ENCODE data around the gene BAHD1.

BAHD1 gene

DNA sequence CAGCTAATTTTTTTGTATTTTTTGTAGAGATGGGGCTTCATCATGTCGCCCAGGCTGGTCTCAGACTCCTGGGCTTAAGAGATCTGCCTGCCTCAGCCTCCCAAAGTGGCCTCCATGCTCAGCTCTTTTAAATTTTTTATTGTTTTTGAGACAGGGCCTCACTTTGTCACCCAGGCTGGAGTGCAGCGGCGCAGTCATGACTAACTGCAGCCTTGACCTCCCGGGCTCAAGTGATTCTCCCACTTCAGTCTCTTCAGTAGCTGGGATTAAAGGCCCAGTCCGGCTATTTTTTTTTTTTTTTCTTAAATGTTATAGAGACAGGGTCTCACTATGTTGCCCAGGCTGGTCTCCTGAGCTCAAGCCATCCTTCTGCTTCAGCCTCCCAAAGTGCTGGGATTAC, 15.1 kb upstream of the BAHD1 start:
- no peak for DNase-seq

DNA sequence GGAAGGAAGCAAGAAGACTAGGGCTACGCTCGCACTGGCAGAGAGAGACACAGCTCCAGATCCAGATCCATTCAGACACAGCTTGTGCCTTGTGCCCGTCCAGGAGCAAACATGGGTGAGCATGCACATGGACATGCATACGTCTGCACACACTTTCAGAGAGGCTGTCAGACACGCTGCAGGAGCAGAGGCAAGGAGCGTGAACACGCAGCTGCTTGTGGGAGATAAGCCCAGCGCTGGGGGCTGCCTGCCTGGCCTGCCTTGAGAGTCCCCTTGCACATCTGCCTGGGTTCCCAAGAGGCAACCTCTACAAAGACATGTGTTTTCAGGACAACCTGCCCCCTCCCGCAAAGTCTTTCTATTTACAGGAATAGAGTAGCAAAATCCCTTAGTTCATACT, 13.6 kb upstream of the BAHD1 start:
- DNase-seq, result no peak

DNA sequence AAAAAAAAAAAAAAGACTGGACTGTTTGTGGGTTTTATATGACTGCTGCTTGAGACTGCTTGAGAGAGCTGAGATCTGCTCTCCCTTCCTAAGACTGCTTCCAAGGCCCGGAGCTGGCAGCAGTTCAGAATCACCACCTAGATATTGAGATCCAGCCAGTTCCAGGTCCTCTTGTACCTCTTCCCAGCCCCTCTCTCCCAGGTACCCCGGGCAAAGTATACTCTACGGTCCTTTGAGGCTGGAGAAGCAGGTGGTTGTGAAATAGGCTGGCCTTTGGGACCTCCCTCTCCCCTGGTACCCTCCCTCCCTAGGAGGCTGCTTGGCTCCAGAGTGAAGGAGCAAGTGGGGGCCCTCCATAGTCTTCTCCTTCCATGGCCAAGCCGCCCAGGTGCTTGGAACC, 12.6 kb upstream of the BAHD1 start:
- no peak for DNase-seq

DNA sequence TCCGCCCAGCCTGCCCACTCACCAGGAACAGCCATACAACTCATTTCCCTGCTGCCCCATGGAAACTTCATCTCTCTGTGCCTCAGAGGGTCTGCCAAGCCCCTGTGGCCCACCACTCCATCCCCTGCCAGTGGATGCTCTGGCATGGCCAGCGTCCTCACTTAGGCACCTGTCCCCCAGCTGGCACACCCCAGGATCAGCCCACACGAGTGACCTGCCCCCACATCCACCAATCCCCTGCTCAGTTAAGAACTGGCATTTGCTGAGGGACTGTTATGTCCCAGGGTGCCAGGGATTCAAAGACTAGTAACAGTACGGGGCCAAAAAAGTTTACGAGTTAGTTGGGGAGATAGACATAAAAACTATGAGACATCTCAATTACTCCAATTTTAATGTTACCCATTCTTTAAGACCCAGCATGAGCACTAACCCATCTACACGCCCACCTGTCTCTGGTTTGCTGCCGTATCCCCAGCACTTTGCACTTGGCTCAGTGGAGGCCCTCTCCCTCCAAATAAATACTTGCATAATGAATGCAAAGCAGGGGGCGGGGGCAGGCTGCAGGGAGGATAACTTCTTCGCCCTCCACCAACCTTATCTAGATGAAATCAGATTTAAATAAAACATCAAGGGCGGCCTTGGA, 11.6 kb upstream of the BAHD1 start:
- DNase-seq, result no peak

DNA sequence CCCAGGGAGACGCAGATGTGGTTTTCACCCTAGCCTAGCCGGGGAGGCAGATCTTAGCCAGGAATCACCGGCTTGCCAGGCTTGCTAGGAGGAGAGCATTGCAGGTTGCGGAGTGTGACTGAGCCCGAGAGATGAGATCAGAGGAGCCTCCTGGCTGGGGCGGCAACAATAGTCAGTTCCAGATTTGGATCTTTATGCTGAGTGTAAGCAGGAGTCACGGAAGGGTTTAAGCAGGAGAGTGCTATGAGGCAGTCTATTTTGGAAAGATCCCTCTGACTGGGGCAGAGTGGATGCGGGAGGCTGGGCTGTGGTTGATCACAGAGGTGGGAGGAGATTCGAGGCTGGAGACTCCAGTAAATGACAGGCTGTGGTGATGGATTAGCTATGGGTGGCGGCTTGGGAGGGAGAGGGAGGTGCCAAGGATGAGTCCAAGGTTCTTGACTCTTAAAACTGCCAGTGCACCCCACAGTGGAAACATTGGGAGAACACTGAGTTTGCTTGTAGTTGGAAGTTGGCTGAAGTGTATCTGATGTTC, 10.4 kb upstream of the BAHD1 start:
- no peak for DNase-seq

DNA sequence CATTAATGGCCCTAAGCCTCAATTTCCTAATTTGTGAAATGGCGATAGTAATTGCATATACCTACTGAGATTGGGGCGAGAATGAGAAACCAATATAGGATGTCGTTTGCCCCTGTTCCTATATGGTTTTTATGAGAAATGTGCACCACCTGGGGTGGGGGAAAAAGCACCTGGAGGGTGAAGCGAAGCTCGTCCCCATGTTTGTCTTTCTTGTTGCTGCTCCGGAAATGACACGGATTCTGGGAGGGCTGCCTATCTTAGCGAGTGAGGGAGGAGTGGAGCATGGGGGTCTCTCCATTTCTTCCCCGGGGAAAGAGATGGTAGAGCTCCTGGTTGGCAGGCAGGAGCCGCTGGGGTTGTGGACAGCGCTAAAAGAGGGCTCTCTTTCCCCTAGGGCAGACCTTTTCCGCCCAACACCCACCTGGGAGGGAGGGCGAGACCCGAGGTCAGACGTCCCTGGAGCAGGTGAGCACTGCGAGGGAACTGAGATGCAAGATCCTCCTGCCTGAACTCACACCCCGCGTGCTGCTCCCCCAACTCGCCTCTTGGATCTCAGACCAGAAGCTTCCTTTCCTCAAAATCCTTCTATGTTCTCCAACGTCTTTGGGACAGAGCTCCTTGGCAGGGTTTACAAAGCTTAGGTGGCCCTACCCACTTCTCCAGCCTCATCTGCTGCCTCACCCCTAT, 5.6 kb upstream of the BAHD1 start:
- no peak for DNase-seq

DNA sequence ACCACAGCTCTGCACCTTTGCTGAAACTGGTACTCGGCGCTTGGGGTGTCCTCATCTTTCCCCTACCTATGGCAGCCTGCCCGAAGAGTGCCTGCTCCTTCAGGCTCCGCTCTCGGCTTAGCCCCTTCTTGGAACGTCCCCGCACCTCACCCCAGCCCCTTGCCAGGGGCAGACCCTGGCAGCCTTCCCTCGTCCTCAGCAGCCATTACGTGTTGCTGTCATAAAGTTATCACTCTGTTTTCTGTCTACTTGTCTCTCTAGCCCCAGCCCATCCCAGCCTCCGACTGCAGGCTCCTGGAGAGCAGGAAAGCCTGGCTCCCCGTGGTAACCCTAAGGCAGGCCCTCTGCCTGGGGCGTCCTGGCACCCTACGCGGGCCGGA, 5.1 kb upstream of the BAHD1 start:
- DNase-seq, result no peak

DNA sequence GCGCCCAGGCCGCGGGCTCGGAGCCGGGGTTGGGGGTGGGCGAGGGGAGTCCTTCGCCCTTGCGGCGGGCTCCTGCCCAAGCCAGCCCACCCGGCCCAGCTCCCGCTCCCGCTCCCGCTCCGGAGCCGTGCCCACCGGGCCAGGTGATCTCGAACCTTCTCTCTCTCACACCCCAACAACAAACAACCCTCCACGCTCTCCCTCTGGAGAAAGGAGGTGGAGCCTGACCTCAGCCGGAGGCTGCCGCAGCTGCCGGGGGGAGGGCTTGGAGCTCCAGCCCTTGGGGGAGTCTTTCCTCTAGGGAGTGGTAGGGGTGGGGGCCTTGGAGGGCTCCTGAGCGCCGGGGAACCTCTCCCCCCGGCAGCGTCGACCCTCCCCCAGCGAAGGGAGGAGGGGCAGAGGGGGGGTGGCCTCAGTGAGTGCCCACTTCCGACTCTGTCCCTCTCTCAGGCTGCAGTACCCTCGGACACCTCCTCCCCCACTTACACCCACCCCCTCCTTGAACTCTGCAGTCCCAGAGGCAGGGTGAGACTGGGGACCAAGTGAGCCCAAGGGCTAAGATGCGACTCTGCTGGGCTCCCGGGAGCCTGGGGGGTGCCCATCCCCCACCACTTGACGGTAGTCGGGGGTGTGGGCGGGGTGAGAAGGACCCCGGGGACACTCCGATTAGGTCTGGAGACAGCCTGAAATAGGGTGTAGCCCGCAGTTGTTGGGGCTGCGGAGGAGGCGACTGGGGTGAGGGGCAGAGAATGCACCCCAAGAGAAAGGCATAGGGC, 4.4 kb upstream of the BAHD1 start:
- no peak for DNase-seq

DNA sequence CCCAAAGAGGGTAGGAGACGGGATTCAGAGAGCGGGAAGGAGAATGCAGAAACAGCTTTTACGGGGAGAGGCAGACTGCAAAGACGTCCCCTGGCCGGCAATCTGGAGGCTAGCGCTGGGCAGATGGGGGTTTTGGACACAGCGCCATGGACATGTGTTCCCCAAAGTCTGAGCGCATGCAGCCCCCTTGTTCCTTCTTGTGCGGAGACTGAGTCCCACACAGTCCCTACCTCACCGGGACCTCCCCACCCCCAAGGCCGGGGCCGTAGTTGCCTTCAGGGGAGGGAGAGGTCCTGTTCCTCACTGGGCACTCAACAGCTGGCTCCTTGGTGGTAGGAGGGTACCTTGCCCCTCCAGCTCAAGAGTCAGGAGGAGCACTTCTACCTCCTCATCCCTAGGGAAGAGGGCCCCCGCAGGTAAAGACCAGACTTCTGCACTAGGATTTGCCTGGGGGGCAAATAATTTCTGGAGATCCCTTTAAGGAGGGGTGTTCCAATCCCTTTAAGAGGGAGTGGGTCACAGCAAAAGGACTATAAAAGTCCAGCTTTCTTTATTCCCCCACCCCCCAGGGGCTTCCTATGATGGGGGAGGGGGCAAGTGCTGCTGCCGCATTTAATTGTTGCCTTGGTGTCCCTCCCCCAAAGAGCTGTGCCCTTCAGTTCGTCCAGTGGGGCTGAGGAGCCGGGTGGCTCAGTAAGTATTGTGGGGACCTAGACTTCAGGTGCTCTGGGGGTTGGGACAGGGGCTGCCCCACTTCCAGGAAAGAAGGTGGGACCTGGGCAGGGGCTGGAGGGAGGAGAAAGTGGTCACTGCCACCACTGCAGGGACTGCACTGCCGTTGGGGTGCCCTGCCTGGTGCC, 3.6 kb upstream of the BAHD1 start:
- DNase-seq, result no peak

DNA sequence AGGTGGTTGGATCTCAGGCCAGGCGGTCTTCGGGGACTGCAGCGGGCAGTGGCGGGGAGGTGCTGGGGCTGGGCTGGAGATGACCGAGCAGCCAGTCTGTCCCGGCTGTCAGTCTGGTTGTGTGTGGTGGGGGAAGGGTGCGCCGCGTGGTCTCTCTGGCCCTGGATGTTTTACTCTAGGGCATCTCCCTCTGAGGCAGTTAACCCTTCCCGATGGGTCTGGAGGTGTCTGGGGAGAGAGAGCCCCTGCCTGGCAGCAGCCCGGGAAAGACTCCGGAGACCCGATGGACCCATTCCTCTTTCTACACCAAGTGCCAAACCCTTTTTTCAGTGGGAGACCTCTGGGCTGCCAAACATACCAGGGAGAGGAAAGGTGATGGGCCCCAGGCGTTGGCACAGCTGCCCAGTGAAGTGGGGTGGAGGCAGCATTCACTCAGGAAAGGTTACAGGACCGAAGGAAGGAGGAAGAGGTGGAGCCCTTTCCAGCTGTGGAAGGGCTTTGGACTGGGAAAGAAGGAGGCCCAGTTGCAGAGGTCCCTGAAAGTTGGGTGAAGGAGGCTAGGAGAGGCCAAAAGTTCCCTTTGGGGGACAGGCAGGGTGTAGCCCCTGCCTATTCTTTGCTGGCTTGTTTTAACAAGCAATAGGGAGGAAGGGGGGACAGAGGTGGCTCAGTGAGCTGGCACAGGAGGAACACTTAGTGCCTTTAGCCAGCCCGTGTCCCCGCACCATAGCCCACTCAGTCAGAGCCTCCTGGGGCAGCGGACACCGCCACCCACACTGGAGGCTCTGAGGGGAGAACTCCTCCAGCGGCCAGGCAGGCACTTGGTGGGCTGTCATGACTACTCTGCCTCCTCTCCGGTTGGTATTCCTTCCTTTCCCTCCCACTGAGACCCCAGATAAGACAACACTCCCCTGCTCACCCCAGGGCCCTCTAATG, 2.7 kb upstream of the BAHD1 start:
- DNase-seq, result no peak

DNA sequence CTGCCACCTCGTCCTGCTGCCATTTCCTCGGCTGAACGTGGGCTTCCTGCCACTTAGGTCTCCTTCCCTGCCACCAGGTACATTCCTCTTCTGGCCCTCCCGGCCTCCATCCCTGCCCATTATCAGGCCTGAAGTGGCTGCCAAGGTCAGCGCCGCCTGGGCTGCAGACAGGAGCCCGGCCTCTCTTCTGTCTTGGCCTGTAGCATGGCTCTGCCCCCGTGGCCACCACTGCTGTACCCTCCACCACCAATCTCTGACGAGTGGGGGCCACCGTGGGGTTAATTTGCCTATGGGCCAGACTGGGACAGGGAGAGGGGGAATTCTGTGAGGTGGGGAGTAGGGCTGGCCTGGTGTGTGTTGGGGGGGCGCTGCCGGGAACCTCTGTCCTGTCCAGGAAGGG, 2.0 kb upstream of the BAHD1 start:
- DNase-seq, result no peak

DNA sequence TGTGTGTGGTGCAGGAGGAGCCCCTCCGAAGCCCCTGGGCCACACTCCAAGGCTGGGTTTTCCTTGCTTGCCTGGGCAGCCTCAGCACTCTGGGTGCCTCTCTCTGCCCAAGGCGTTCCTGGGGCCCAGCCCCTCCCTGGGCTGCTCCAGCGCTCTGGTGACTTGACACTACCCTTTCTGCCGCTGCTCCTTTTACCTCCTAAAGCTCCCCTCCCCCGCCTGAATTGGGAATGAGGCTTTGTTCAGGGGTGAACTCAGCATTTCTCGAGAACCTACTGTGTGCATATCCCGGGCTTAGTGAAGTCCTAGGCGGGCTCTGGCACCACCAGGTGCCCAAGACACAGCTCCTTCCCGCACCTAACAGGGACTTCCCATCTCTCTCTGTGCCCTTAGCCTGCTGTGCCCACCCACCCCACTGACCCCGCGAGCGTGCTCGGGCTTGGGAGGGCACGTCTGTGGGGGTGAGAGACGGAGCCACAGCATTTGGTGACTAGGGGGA, 1.2 kb upstream of the BAHD1 start:
- no peak for DNase-seq

DNA sequence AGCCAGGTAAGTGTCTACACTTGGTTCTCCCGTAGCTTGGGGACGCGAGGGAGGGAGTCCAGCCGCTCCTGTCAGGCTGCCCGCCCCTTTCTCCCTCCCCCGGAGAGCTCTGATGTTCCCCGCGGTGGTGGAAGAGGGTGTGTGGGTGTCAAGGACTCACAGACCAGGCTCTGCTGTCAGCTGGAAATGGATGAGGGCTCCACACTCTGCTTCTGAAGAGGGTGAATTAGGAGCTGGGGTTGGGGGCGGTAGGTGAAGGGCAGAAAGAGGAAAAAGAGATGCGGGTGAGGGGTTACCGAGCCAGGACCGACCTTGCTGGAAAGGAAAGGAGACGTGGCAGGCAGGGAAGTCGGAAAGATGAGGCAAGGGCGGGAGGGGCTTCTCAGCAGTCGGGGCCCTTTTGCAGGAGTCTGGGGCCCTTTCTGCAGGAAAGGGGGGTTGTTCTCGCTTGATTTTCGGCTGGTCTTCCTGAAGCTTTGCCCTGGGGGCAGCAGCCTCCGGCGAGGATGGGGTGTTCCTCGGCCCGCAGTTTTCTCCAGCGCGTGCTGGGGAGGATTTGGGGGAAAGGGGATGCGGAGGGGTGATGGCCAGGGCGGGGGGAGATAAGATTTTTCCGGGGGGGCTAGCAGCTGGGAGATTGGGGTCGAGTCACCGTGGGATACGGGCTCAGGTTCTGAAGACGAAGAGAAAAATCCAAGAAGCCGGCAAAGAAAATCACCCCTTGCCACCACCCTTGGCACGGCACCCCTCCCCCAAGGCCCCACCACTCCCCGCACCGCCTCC, 602 bp upstream of the BAHD1 start:
- peak; percentile 34 for DNase-seq

DNA sequence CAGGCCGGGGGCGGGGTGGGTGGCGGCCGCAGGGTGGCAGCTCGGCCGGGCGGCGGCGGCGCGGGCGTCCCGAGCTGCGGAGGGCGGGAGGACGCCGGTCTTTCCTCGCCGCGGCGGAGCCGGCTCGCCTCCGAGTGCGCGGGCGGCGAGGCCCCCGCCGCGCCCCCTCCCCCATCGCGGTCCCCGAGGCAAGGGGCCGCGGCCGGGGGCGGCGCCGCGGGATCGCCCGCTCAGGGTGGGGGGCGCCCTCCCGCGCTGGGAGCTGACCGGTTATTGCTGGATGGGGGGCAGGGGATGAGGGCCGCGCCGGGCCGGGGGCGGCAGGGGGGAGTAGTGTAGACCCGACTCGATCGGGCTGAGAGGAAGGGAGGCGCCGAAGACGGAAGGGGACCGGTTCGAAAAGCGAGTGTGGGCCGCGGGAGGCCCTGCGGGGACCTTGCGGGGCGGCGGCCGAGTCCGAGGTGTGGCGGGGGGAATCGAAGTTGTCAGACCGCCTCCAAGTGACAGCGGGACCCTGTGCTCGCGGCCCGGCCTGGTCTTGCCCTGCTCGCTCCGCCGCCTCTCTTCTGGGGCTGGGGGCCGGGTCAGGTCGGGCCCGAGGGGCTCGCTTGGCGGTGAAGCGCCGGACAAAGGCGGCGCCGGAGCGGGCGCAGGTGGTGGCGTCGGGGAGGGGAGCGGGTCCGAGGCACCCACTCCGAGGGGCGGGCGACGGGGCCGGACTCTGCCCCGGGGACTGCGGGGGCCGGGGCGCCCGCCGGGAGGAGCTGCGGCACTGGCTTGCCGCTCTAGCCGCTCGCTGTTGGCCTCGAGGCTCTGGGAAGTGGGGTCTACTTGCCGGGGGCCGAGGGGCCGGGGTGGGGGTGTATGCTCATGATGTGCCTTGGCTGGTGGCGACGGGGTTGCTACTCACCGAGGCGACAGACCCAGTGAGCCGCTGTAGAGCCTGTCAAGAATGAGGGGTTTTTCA, 1.1 kb downstream of the BAHD1 start:
- peak; percentile 36 for DNase-seq

DNA sequence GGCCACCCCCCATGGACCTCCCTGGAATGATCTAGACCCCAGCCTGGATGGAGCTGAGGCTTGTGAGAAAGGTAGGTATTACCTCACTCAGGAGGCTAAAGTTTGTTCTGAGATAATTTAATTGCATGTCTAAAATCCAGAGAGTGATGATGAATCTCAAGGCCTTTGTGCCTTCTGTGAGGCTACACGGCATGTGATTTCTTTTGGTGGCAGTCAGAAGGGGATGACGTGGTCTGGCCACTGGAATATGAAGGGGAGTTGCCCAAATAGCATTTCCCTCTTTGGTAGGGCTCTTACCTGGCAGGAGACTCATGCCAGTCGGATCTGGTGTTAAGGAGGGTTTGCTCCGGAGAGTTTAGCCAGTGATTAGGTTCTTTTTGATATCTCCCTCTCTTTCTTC, 2.5 kb downstream of the BAHD1 start:
- no peak for DNase-seq

DNA sequence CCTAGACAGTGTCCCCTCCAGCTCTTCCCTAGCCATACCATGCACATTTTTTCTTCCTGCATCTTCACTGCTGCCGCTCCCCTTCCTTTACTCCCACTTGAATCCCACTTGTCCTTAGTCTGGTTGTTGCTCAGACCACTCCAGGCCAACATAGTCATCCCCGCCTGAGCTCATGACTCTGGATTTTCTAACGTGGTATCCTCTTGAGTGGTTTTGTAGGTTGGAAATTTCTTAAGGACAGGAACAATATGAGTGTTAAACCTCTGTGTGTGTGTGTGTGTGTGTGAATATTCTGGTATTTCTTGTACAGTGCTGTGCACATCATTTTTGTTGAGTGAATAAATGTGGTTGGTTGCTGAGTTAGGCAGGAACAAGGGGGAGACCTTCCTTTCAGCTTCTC, 3.1 kb downstream of the BAHD1 start:
- DNase-seq, result no peak

DNA sequence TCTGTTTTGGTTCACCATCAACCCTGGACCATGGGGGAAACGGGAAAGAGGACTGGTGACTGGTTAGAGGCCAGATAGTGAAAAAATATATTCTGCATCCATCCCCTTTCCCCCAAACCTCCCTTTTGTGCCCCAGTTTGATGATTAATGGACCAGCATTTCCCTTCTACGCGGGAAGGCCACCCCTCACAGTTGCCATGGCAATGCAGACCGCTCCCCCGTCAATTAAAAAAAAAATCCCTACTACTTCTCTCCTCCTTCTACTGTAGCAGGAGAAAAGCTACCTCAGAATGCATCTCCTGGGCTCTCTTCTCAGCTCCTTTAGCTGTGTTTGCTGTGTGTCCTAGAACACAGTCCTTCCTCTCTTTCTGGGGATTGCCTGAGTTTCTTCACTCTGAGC, 4.0 kb downstream of the BAHD1 start:
- no peak for DNase-seq

DNA sequence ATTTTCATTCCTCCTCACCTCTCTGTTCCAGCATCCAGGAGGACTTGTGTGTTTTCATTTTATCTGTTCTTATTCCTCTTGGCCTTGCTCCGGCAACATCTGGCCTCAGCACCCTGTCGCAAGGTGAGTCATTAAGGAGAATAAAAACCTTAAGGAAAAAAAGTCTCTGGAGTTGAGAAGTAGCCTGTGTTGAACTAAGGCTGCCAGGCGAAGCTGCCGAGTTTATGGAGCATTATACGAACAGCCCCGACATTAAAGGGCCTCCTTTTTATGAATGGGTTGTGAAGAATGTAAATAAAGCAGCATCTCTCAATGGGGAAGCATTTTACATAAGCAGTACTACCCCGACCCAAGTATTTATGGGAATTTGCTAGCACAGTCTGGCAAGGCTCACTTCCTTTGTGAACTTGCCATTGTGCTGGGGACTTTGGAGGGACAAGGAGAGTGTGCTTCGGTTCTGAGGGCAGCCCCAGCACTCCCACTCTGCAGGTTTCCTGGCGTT, 4.7 kb downstream of the BAHD1 start:
- DNase-seq, result no peak

DNA sequence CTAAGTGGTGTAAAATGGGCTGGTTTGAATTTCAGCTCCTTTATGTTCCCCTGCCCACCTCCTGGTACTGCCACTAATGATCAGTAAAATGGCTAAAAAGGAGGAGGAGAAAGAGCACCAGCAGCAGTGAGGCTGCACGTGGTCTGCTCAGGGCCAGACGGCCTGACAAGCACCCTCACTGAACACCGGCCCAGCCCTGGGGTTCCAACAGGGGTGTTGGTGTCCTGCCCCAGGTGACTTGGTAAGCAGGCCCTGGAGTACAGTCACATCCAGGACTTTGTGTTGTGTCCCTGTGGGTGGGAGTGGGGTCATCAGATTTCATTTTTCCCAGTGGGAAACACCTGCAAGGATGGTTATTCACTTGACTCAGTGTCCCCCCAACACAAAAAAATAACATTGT, 5.4 kb downstream of the BAHD1 start:
- DNase-seq, result no peak
